Naive thymus-derived CD8-positive, alpha-beta T cell (primary cell): ENCODE data around the gene APOB. TPM values are rescaled to one million over a fixed set of nuclear protein-coding genes. Genes with fewer than 3 reads are reported as not detected.
"Not testable (repeated sequence)": the region's sequence is repeated elsewhere in the genome, so short reads cannot be mapped to it uniquely, and the experiment has no call there.

Experiments used
- ATAC-seq, 2 donors: fragments of 150-1000 bp; cut with Tn5 transposase in 1 of 2; sonication (Bioruptor Pico), chemical (Tn5 transposase) in 1 of 2; 1 replicate in 1 of 2; 2 replicates in 1 of 2; pipeline ENCODE4 v1.10.0; 2021; ENCODE audit warnings: mild to moderate bottlenecking in 2 of 2, moderate library complexity in 2 of 2
- POLR2A ChIA-PET: fragments of 350-600 bp; sonication (Branson Sonifier 250); formaldehyde crosslinking; loops from one replicate; lab custom pipeline; 2021; ENCODE audit warnings: antibody characterized with exemption; lab: Charles Lee
- DNase-seq, 10 donors: peaks; one replicate each; pipeline versions ENCODE4 v3.0.0 to v3.0.0-alpha.2; 2020 to 2022
- H3K27ac Mint-ChIP-seq, 10 donors: one replicate each; pipeline ENCODE4 v1.8.0; 2020 to 2022; ENCODE audit warnings: mild to moderate bottlenecking in 10 of 10, mixed read lengths in 10 of 10, moderate library complexity in 4 of 10, inconsistent platforms in 1 of 10
- H3K27me3 Mint-ChIP-seq, 5 donors: one replicate each; pipeline ENCODE4 v1.8.0; 2021 to 2022; ENCODE audit warnings: mixed read lengths in 5 of 5
- H3K36me3 Mint-ChIP-seq, 3 donors: one replicate each; pipeline ENCODE4 v1.8.0; 2020 to 2022; ENCODE audit warnings: mixed read lengths in 3 of 3, mild to moderate bottlenecking in 2 of 3, inconsistent platforms in 1 of 3
- H3K4me1 Mint-ChIP-seq, 4 donors: one replicate each; pipeline ENCODE4 v1.8.0; 2021 to 2022; ENCODE audit warnings: mixed read lengths in 4 of 4
- H3K4me3 Mint-ChIP-seq, 10 donors: one replicate each; pipeline ENCODE4 v1.8.0; 2020 to 2022; ENCODE audit warnings: mild to moderate bottlenecking in 10 of 10, mixed read lengths in 10 of 10, moderate library complexity in 6 of 10, inconsistent platforms in 1 of 10
- H3K9me3 Mint-ChIP-seq, 9 donors: one replicate each; pipeline ENCODE4 v1.8.0; 2020 to 2022; ENCODE audit warnings: mixed read lengths in 9 of 9, mild to moderate bottlenecking in 3 of 9, inconsistent platforms in 1 of 9, moderate library complexity in 1 of 9
- polyA plus RNA-seq, 3 donors: library from polyadenylated mRNA; unstranded; fragments of 300-500 nt; fragmentation: Illumina TruSeq; gene quantifications; one replicate each; pipeline ENCODE4 v1.2.3, GENCODE V29; 2021
- total RNA-seq, 8 experiments: library from RNA in 2 of 8; stranded (reverse) in 2 of 8; gene quantifications; one replicate each; pipeline ENCODE4 v1.2.3 and lab custom pipeline; 2021 to 2026

The APOB gene
- total and polyA plus RNA-seq, 5 experiments from 2014 or later, result not detected

- no peaks in the 10 kb centered on the region for H3K36me3 Mint-ChIP-seq
- H3K27me3 Mint-ChIP-seq, result peaks cover 4 to 33% (median 10%) of the 10 kb centered on the region in 5 donors
- DNase-seq (no peak), ATAC-seq (no peak)
- H3K27ac Mint-ChIP-seq, result no peak overlapping the region
- POLR2A ChIA-PET, result no interaction called here
- no peaks in the 10 kb centered on the region for H3K4me1 Mint-ChIP-seq
- no peak overlapping the region for H3K4me3 Mint-ChIP-seq
- peaks cover 0 to 11% (median 0%) of the 10 kb centered on the region in 9 donors for H3K9me3 Mint-ChIP-seq
Measured at GRCh38 chr2:21035282-21035973, 8.4 kb downstream of the APOB start.

- Mint-ChIP-seq H3K27ac (no peak overlapping the region), H3K4me1 (no peaks in the 10 kb centered on the region), H3K9me3 (peaks cover 0 to 11% (median 0%) of the 10 kb centered on the region in 9 donors), H3K27me3 (peaks cover 4 to 33% (median 10%) of the 10 kb centered on the region in 5 donors), H3K36me3 (no peaks in the 10 kb centered on the region), H3K4me3 (no peak overlapping the region)
- POLR2A ChIA-PET, result no interaction called here
- DNase-seq (no peak), ATAC-seq (no peak)
Measured at GRCh38 chr2:21034972-21035279, 8.9 kb downstream of the APOB start.

- ATAC-seq (no peak), DNase-seq (no peak)
- Mint-ChIP-seq H3K4me1 (no peaks in the 10 kb centered on the region), H3K36me3 (no peaks in the 10 kb centered on the region), H3K4me3 (no peak overlapping the region), H3K27ac (no peak overlapping the region), H3K9me3 (peaks cover 0 to 11% (median 0%) of the 10 kb centered on the region in 9 donors), H3K27me3 (peaks cover 4 to 33% (median 12%) of the 10 kb centered on the region in 5 donors)
- POLR2A ChIA-PET, result no interaction called here
Measured at GRCh38 chr2:21034156-21034971, 9.5 kb downstream of the APOB start.

GRCh38 chr2:21033237-21034155 is 10.4 kb downstream of the APOB start:
- peaks cover 2 to 30% (median 17%) of the 10 kb centered on the region in 5 donors for H3K27me3 Mint-ChIP-seq
- H3K27ac Mint-ChIP-seq, result no peak overlapping the region
- peaks cover 0 to 11% (median 0%) of the 10 kb centered on the region in 9 donors for H3K9me3 Mint-ChIP-seq
- H3K4me3 Mint-ChIP-seq, result no peak overlapping the region
- H3K4me1 Mint-ChIP-seq, result no peaks in the 10 kb centered on the region
- DNase-seq (no peak), ATAC-seq (no peak)
- peaks cover 0 to under 1% (median 0%) of the 10 kb centered on the region in 3 donors for H3K36me3 Mint-ChIP-seq
- POLR2A ChIA-PET, result no interaction called here

GRCh38 chr2:21032338-21033236 is 11.3 kb downstream of the APOB start:
- H3K4me1 Mint-ChIP-seq, result no peaks in the 10 kb centered on the region

GRCh38 chr2:21030983-21031968 is 12.6 kb downstream of the APOB start:
- Mint-ChIP-seq H3K4me1 (no peaks in the 10 kb centered on the region), H3K27ac (no peak overlapping the region), H3K36me3 (peaks cover 0 to 4% (median 0%) of the 10 kb centered on the region in 3 donors), H3K4me3 (no peak overlapping the region), H3K27me3 (peaks cover 2 to 31% (median 23%) of the 10 kb centered on the region in 5 donors), H3K9me3 (peaks cover 0 to 10% (median 0%) of the 10 kb centered on the region in 9 donors)
- DNase-seq (no peak), ATAC-seq (no peak)
- POLR2A ChIA-PET, result no interaction called here

More at GRCh38 chr2:21032338-21033236, 11.3 kb downstream of the APOB start:
- peaks cover 0 to 4% (median 0%) of the 10 kb centered on the region in 3 donors for H3K36me3 Mint-ChIP-seq
- H3K27ac Mint-ChIP-seq, result no peak overlapping the region
- POLR2A ChIA-PET, result no interaction called here
- peaks cover 0 to 11% (median 0%) of the 10 kb centered on the region in 9 donors for H3K9me3 Mint-ChIP-seq
- no peak for DNase-seq
- ATAC-seq, result no peak
- peaks cover 2 to 34% (median 26%) of the 10 kb centered on the region in 5 donors for H3K27me3 Mint-ChIP-seq
- H3K4me3 Mint-ChIP-seq, result no peak overlapping the region

- H3K36me3 Mint-ChIP-seq, result peaks cover 0 to 4% (median 0%) of the 10 kb centered on the region in 3 donors
- H3K27me3 Mint-ChIP-seq, result peaks cover 0 to 21% (median 18%) of the 10 kb centered on the region in 5 donors
- peaks cover 0 to 2% (median 0%) of the 10 kb centered on the region in 9 donors for H3K9me3 Mint-ChIP-seq
- H3K4me3 Mint-ChIP-seq, result no peak overlapping the region
- ATAC-seq, result no peak
- DNase-seq, result no peak
- POLR2A ChIA-PET, result no interaction called here
- H3K27ac Mint-ChIP-seq, result no peak overlapping the region
- no peaks in the 10 kb centered on the region for H3K4me1 Mint-ChIP-seq
Measured at GRCh38 chr2:21029519-21029918, 14.4 kb downstream of the APOB start.

GRCh38 chr2:21028951-21029350 is 14.9 kb downstream of the APOB start:
- DNase-seq, H3K36me3 Mint-ChIP-seq, ATAC-seq, H3K4me1 Mint-ChIP-seq, H3K27ac Mint-ChIP-seq, H3K4me3 Mint-ChIP-seq, H3K9me3 Mint-ChIP-seq, POLR2A ChIA-PET: not testable (repeated sequence)
- peaks cover 0 to 21% (median 18%) of the 10 kb centered on the region in 5 donors for H3K27me3 Mint-ChIP-seq

- DNase-seq, result no peak
- H3K9me3 Mint-ChIP-seq, result peaks cover 0 to 2% (median 0%) of the 10 kb centered on the region in 9 donors
- H3K27ac Mint-ChIP-seq, result no peak overlapping the region
- ATAC-seq, result no peak
- POLR2A ChIA-PET, result no interaction called here
- no peaks in the 10 kb centered on the region for H3K4me1 Mint-ChIP-seq
- peaks cover 0 to 21% (median 18%) of the 10 kb centered on the region in 5 donors for H3K27me3 Mint-ChIP-seq
- H3K4me3 Mint-ChIP-seq, result no peak overlapping the region
- peaks cover 0 to 4% (median 0%) of the 10 kb centered on the region in 3 donors for H3K36me3 Mint-ChIP-seq
Measured at GRCh38 chr2:21028021-21028947, 15.6 kb downstream of the APOB start.
